Glutamatergic neuron (in vitro differentiated cells): Measurements from ENCODE around the gene NMUR1. TPM values are rescaled to one million over a fixed set of nuclear protein-coding genes. Genes with fewer than 3 reads are reported as not detected.

Source experiments
- DNase-seq: peaks from one replicate; pipeline ENCODE4 v3.0.0; 2022
- H3K27ac Mint-ChIP-seq: one replicate; pipeline ENCODE4 v1.8.0; 2020; ENCODE audit warnings: mild to moderate bottlenecking, mixed read lengths, inconsistent platforms; ENCODE audit not compliant: unreplicated experiment
- H3K27me3 Mint-ChIP-seq: one replicate; pipeline ENCODE4 v1.8.0; 2020; ENCODE audit warnings: mild to moderate bottlenecking, moderate library complexity, mixed read lengths, inconsistent platforms; ENCODE audit not compliant: unreplicated experiment
- H3K36me3 Mint-ChIP-seq: one replicate; pipeline ENCODE4 v1.8.0; 2020; ENCODE audit warnings: mild to moderate bottlenecking, mixed read lengths, inconsistent platforms; ENCODE audit not compliant: unreplicated experiment
- H3K4me1 Mint-ChIP-seq: one replicate; pipeline ENCODE4 v1.8.0; 2020; ENCODE audit warnings: mild to moderate bottlenecking, low read depth, mixed read lengths, inconsistent platforms; ENCODE audit not compliant: unreplicated experiment
- H3K4me3 Mint-ChIP-seq: one replicate; pipeline ENCODE4 v1.8.0; 2020; ENCODE audit warnings: mild to moderate bottlenecking, mixed read lengths, inconsistent platforms; ENCODE audit not compliant: unreplicated experiment
- H3K9me3 Mint-ChIP-seq: one replicate; pipeline ENCODE4 v1.8.0; 2020; ENCODE audit warnings: mild to moderate bottlenecking, moderate library complexity, mixed read lengths, inconsistent platforms; ENCODE audit not compliant: unreplicated experiment
- total RNA-seq: library from RNA; stranded (reverse); fragmentation: NEBNext Ultra II Directional; extraction: Animal tissue kit (Norgen Biotek cat#: 25700); gene quantifications from one replicate; pipeline ENCODE4 v1.2.1, GENCODE V29; 2021; ENCODE audit not compliant: unreplicated experiment
- TF ChIP-seq, protein P1 (sequence below): fragments of 200-600 bp; sonication (generic); IDR thresholded peaks from one replicate; pipeline ENCODE4 v1.5.0; 2021; ENCODE audit not compliant: partially characterized antibody, unreplicated experiment

Gene NMUR1
- total RNA-seq, 1 donor from 2014 or later = 0.32 TPM

DNA sequence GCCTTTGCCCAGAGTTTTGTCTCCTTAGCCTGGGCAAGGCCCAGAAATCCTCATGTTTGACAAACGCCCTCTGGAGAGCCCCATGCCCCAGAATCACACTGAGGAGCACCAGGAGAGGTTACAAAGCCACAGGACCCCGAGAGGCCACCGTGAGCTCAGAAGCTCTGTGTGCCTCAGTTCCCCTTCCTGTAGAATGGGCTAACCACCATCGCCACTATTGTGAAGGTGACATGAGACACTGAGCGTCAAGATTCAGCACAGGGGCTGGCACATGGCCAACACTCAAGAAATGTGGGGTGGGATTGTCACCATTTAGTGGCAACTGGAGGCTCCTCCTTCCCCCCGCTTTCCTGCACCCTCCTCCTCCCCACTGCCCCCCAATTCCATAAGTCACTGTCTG lies 1.2 kb upstream of the NMUR1 start:
- no peak overlapping the region for H3K4me3 Mint-ChIP-seq
- H3K4me1 Mint-ChIP-seq = peaks cover 4% of the 10 kb centered on the region
- H3K27me3 Mint-ChIP-seq = peaks cover 16% of the 10 kb centered on the region
- H3K9me3 Mint-ChIP-seq = peaks cover 10% of the 10 kb centered on the region
- H3K27ac Mint-ChIP-seq = no peak overlapping the region
- H3K36me3 Mint-ChIP-seq = no peaks in the 10 kb centered on the region
- no peak for DNase-seq
- TF ChIP-seq, protein P1, sequence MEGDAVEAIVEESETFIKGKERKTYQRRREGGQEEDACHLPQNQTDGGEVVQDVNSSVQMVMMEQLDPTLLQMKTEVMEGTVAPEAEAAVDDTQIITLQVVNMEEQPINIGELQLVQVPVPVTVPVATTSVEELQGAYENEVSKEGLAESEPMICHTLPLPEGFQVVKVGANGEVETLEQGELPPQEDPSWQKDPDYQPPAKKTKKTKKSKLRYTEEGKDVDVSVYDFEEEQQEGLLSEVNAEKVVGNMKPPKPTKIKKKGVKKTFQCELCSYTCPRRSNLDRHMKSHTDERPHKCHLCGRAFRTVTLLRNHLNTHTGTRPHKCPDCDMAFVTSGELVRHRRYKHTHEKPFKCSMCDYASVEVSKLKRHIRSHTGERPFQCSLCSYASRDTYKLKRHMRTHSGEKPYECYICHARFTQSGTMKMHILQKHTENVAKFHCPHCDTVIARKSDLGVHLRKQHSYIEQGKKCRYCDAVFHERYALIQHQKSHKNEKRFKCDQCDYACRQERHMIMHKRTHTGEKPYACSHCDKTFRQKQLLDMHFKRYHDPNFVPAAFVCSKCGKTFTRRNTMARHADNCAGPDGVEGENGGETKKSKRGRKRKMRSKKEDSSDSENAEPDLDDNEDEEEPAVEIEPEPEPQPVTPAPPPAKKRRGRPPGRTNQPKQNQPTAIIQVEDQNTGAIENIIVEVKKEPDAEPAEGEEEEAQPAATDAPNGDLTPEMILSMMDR = no peak

DNA sequence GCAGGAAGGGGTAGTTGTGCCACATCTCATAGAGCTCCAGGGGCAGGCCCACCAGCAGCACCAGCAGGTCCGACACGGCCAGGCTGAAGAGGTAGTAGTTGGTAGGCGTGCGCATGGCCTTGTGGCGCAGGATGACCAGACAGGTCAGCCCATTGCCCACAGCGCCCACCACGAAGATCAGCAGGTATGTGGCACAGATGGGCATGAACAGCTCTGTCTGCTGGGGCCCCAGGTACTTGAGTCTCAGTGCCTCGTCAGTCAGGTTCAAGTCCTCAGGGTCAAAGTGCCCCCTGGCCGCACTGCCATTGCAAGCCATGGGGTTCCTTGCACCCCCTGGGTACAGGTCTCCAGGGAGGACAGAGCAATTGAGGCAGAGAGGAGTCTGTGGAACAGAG lies 1.6 kb downstream of the NMUR1 start:
- Mint-ChIP-seq H3K4me1 (peaks cover 4% of the 10 kb centered on the region), H3K27me3 (peaks cover 18% of the 10 kb centered on the region), H3K9me3 (peaks cover 10% of the 10 kb centered on the region), H3K36me3 (no peaks in the 10 kb centered on the region), H3K27ac (no peak overlapping the region), H3K4me3 (no peak overlapping the region)
- DNase-seq = no peak
- TF ChIP-seq, protein P1 = no peak

DNA sequence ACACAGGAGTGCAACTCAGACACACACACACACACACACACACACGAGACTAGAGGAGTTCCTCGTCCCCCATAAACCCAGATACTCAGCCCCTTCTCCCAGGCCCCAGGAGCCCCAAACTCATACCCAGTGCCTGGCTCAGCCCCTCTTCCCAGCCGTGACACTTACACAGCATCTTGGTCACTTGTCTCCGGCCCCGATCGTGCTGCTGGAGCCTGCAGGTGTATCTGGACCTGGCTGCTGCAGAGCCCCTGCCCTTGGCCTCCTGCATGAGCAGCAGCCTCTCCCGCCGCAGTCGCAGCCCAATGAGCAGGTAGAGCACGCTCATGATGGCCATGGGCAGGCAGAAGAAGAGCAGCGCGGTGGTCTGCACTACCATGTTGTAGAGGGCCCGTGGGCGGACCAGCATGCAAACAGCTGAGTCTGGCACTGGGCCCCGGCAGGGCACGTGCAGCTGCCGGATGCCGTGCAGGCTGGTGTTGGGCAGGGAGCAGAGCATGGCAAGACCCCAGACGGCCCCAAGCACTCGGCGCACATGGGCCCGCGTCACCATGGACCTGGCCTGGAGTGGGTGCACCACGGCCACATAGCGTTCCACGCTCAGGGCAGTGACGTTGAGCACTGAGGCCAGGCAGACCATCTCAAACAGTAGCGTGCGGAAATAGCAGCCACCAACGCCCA lies 2.1 kb downstream of the NMUR1 start:
- no peak for DNase-seq
- Mint-ChIP-seq H3K4me1 (peaks cover 4% of the 10 kb centered on the region), H3K27ac (no peak overlapping the region), H3K4me3 (no peak overlapping the region), H3K27me3 (peaks cover 18% of the 10 kb centered on the region), H3K9me3 (peaks cover 10% of the 10 kb centered on the region), H3K36me3 (no peaks in the 10 kb centered on the region)
- TF ChIP-seq, protein P1 = no peak

DNA sequence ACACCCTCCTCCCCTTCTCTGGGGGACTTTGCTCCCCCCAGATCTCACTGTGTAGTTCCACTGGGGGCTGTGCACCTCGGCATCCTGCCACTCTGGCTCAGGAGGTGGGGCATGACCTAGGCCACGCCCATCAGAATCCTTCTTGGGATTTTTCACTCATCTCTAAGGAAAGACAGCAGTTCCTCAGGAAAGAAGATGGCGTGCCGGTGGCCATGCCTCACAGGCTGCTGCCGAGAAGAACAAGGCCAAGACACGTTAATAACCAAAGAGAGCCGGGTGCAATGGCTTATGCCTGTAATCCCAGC lies 3.2 kb downstream of the NMUR1 start:
- TF ChIP-seq, protein P1 = no peak
- Mint-ChIP-seq H3K27me3 (peaks cover 18% of the 10 kb centered on the region), H3K4me3 (no peak overlapping the region), H3K27ac (no peak overlapping the region), H3K9me3 (peaks cover 10% of the 10 kb centered on the region), H3K36me3 (no peaks in the 10 kb centered on the region), H3K4me1 (peaks cover 2% of the 10 kb centered on the region)
- DNase-seq = no peak

DNA sequence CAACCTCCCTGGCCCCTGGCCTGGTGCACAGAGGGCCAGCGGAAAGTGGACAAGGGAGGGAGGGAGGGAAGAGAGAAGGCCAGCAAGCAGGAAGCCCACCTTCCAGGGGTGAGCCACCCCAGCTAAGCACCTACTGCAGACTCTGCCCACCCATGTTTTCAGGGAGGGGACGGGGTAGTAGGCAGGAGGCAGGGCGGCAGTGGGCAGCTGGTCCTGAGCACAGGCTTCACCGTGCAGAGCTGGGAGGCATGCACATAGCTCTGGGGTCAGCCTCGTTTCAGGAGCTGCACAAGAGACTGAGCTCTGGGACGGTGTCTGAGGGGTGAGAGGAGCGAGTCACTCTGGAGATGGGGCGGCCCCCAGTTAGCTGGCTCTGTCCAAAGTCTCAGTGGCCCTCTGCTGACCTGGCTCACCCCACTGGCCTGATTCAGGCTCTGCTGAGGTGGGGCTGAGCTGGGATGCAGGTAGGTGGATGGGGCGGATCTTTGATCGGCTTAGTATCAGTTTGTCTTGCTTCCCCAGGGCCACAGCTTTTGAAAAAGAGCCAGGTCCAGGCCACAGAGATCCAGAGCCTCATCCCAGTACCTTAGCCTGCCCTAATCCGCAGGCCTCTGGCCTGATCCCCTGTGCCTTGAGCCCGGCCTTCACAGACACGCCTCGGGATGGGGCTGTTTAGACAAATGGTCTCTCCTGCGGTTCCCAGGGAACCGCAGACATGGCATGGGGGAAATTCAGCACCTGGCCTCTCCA lies 3.7 kb downstream of the NMUR1 start:
- Mint-ChIP-seq H3K27ac (no peak overlapping the region), H3K36me3 (no peaks in the 10 kb centered on the region), H3K4me3 (no peak overlapping the region), H3K9me3 (peaks cover 10% of the 10 kb centered on the region), H3K4me1 (no peaks in the 10 kb centered on the region), H3K27me3 (peaks cover 18% of the 10 kb centered on the region)
- TF ChIP-seq, protein P1 = no peak
- no peak for DNase-seq
